DOHH2 (cell line): ENCODE results near the gene AMIGO2.

Experiments used
- CTCF ChIP-seq: fragments of 200-600 bp; sonication (generic); IDR thresholded peaks from one replicate; pipeline ENCODE4 v1.5.1; 2014; ENCODE audit warnings: antibody characterized with exemption, mild to moderate bottlenecking, low read depth, low read length; ENCODE audit not compliant: poor library complexity, severe bottlenecking
- EZH2phosphoT487 ChIP-seq: fragments of 200-600 bp; sonication (generic); IDR thresholded peaks from 2 replicates; pipeline ENCODE4 v1.6.1; 2017; ENCODE audit warnings: borderline replicate concordance, mild to moderate bottlenecking, antibody characterized with exemption, low read length, moderate library complexity, mixed read lengths

DNA sequence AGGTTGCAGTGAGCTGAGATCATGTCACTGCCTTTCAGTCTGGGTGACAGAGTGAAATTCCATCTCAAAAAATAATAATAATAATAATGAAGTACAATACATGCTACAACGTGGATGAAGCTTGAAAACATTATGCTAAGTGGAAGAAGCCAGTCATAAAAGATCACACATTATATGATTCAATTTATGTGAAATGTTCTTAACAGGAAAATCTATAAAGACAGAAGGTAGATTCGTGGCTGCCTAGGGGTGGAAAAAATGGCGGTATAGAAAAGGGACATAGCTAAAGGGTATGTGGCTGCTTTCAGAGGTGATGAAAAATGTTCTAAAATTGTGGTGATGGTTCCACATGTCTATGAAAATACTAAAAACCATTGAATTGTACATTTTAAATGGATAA, 41.0 kb upstream of the AMIGO2 start:
- TF ChIP-seq CTCF = no peak
- no peak for TF ChIP-seq EZH2phosphoT487
